K562 (cell line): ENCODE results near the gene HAPLN1. TPM values are rescaled to one million over a fixed set of nuclear protein-coding genes. Genes with fewer than 3 reads are reported as not detected.

Experiments used
- ATAC-seq: fragments of 200-7000 bp; cut with Tn5 transposase; 3 replicates; pipeline ENCODE4 v1.9.1; 2020; ENCODE audit warnings: moderate library complexity
- BruUV-seq: library from RNA; stranded (reverse); fragments of 400-500 nt; replicated peaks from 2 replicates; lab custom pipeline; 2021; lab: Mats Ljungman, UMichigan
- CTCF ChIA-PET: fragments of 300-600 bp; formaldehyde crosslinking; extraction: SDS; loops from one replicate; lab custom pipeline; 2021; ENCODE audit warnings: low intra/inter-chr PET ratio; lab: Yijun Ruan, JAX
- POLR2A ChIA-PET: fragments of 300-600, 350-650 bp; sonication (Branson Sonifier 250); formaldehyde crosslinking; extraction: SDS; loops from one replicate; lab custom pipeline; 2021; ENCODE audit warnings: antibody characterized with exemption, inconsistent platforms; lab: Yijun Ruan, JAX
- DNase-seq, 4 experiments: peaks; one replicate each; pipeline versions ENCODE4 v3.0.0 to v3.0.0-alpha.2; 2011 to 2018; ENCODE audit warnings: low spot score in 3 of 4, mixed read lengths in 3 of 4; ENCODE audit errors: extremely low read depth in 1 of 4
- FAIRE-seq: peaks from 2 replicates; lab custom pipeline; 2011; peaks lifted over from hg19 to GRCh38; lab: Jason Lieb, UNC
- H2AFZ ChIP-seq: 2 replicates; pipeline ENCODE4 v1.6.0; 2011; ENCODE audit warnings: low read depth, low read length, control low read depth, inconsistent platforms
- H3K27ac ChIP-seq: fragments of 200-600 bp; 3 replicates; pipeline ENCODE4 v1.8.0; 2011; ENCODE audit warnings: low read depth, mild to moderate bottlenecking, control low read depth, inconsistent platforms, low read length, moderate library complexity, mixed read lengths; ENCODE audit errors: extremely low read depth
- H3K27me3 ChIP-seq, 2 experiments: fragments of 300-600 bp in 1 of 2; 2 replicates in 1 of 2; 3 replicates in 1 of 2; pipeline versions ENCODE4 v1.6.0 to v1.8.0; 2011; ENCODE audit warnings: inconsistent platforms in 2 of 2, low read length in 2 of 2, mild to moderate bottlenecking in 1 of 2, mixed read lengths in 1 of 2, moderate library complexity in 1 of 2; ENCODE audit not compliant: control insufficient read depth in 2 of 2, insufficient read depth in 2 of 2
- H3K36me3 ChIP-seq: fragments of 300-600 bp; 3 replicates; pipeline ENCODE4 v1.8.0; 2011; ENCODE audit warnings: mild to moderate bottlenecking, low read length, inconsistent platforms; ENCODE audit not compliant: control insufficient read depth, insufficient read depth
- H3K4me1 ChIP-seq, 2 experiments: fragments of 200-600 bp in 1 of 2; replicated peaks in 1 of 2; 2 replicates in 1 of 2; 3 replicates in 1 of 2; pipeline versions ENCODE4 v1.5.1 to v1.8.0; 2011; ENCODE audit warnings: inconsistent platforms in 2 of 2, low read length in 2 of 2, mild to moderate bottlenecking in 1 of 2, mixed read lengths in 1 of 2, moderate library complexity in 1 of 2; ENCODE audit not compliant: control insufficient read depth in 2 of 2, insufficient read depth in 2 of 2
- H3K4me2 ChIP-seq: 2 replicates; pipeline ENCODE4 v1.6.1; 2011; ENCODE audit warnings: low read length, control low read depth, inconsistent platforms, mixed read lengths; ENCODE audit not compliant: insufficient read depth
- H3K4me3 ChIP-seq: fragments of 200-600 bp; sonication (generic), shearing (Covaris generic); 2 replicates; pipeline ENCODE4 v1.5.1; 2016; ENCODE audit warnings: control low read depth, inconsistent platforms
- H3K79me2 ChIP-seq: fragments of 200-600 bp; 3 replicates; pipeline ENCODE4 v1.8.0; 2011; ENCODE audit warnings: low read length, inconsistent platforms; ENCODE audit not compliant: control insufficient read depth, insufficient read depth
- H3K9ac ChIP-seq, 2 experiments: 2 replicates each; pipeline versions ENCODE4 v1.6.0 to v1.6.1; 2011; ENCODE audit warnings: low read depth in 2 of 2, low read length in 2 of 2, control low read depth in 1 of 2, inconsistent platforms in 1 of 2, mild to moderate bottlenecking in 1 of 2, mixed read lengths in 1 of 2; ENCODE audit not compliant: insufficient read depth in 1 of 2
- H3K9me1 ChIP-seq: one replicate; pipeline ENCODE4 v1.6.0; 2011; ENCODE audit warnings: inconsistent platforms, mild to moderate bottlenecking, low read length, moderate library complexity; ENCODE audit not compliant: control insufficient read depth, insufficient read depth
- H3K9me3 ChIP-seq: replicated peaks from 2 replicates; pipeline ENCODE4 v1.5.1; 2011; ENCODE audit warnings: low read depth, low read length, inconsistent platforms; ENCODE audit not compliant: control insufficient read depth, insufficient read depth
- H4K20me1 ChIP-seq: replicated peaks from 2 replicates; pipeline ENCODE4 v1.6.1; 2011; ENCODE audit warnings: low read length, inconsistent platforms, mixed read lengths; ENCODE audit not compliant: control insufficient read depth, insufficient read depth
- DMBX1 ChIP-seq: fragments of 250-450 bp; sonication (Bioruptor Pico); IDR thresholded peaks from 2 replicates; pipeline ENCODE4 v1.8.0; 2022; ENCODE audit warnings: inconsistent platforms, mild to moderate bottlenecking, moderate library complexity, borderline replicate concordance
- ELF2 ChIP-seq: fragments of 250-450 bp; sonication (Bioruptor Pico); IDR thresholded peaks from 2 replicates; pipeline ENCODE4 v1.5.0; 2021; ENCODE audit warnings: mild to moderate bottlenecking
- ESRRB ChIP-seq: fragments of 250-450 bp; sonication (Bioruptor Pico); IDR thresholded peaks from 2 replicates; pipeline ENCODE4 v1.5.0; 2020; ENCODE audit warnings: mild to moderate bottlenecking, moderate library complexity, borderline replicate concordance
- FOXM1 ChIP-seq, 2 experiments: fragments of 450-650 bp in 1 of 2; sonication (generic) in 1 of 2; formaldehyde crosslinking in 1 of 2; IDR thresholded peaks; 2 replicates each; pipeline versions ENCODE4 v1.6.1 to v1.9.0; 2017 to 2022; ENCODE audit warnings: low read depth in 2 of 2, mild to moderate bottlenecking in 2 of 2, missing genetic modification reagents in 1 of 2, moderate library complexity in 1 of 2
- MCM7 ChIP-seq, 2 experiments: fragments of 450-650 bp; IDR thresholded peaks; 2 replicates each; pipeline ENCODE4 v1.6.1; 2016 to 2018
- RBM34 ChIP-seq: fragments of 200-400 bp; formaldehyde crosslinking; IDR thresholded peaks from 2 replicates; pipeline ENCODE4 v1.6.1; 2018; ENCODE audit warnings: low read length, borderline replicate concordance; ENCODE audit not compliant: insufficient read depth
- WHSC1 ChIP-seq: IDR thresholded peaks from one replicate; pipeline ENCODE4 v1.6.1; 2012; ENCODE audit warnings: low read length, control low read depth, inconsistent platforms
- ZNF212 ChIP-seq: fragments of 450-650 bp; formaldehyde crosslinking; IDR thresholded peaks from 2 replicates; pipeline ENCODE4 v1.4.0; 2020; ENCODE audit warnings: mild to moderate bottlenecking
- WGBS: fragments of 100-300 bp; shearing (Covaris generic); methylation state at CpG from one replicate; pipeline ENCODE4 v1.1.6; 2016; ENCODE audit warnings: low coverage, mixed read lengths; ENCODE audit not compliant: insufficient coverage; ENCODE audit errors: missing lambda C conversion rate; 5-methylcytosine and 5-hydroxymethylcytosine counted together
- in situ Hi-C: fragments of 300-500 bp; cut with MboI; formaldehyde crosslinking; loops from 4 replicates; pipeline ENCODE4 v1.15.0; 2018; ENCODE audit warnings: inconsistent platforms, mixed read lengths
- intact Hi-C: fragments of 100-400 bp; cut with micrococcal nuclease; formaldehyde crosslinking; loops from 2 replicates; pipeline ENCODE4 v1.14.2; 2022
- polyA plus RNA-seq, 8 experiments: library from polyadenylated mRNA; depleted of rRNA in 4 of 8; stranded (reverse) in 5 of 8; unstranded in 3 of 8; fragments of >200 nt; fragmentation: Nextera tagmentation in 2 of 8; fragmentation: Illumina TruSeq in 1 of 8; extraction: Ambion mirVana in 2 of 8; extraction: Trizol in 1 of 8; gene quantifications; 2 replicates each; pipeline versions ENCODE4 v1.2.1 to v1.2.3, GENCODE V29; 2011 to 2014; ENCODE audit warnings: inconsistent platforms in 1 of 8, missing spikeins in 1 of 8
- total RNA-seq, 7 experiments: library from RNA; depleted of rRNA in 6 of 7; stranded (reverse); fragments of >200 nt in 6 of 7; fragmentation: Illumina TruSeq in 2 of 7; extraction: Trizol in 2 of 7; gene quantifications; 2 replicates each; pipeline versions ENCODE4 v1.2.1 to v1.2.3, GENCODE V29; 2011 to 2021; ENCODE audit warnings: low replicate concordance in 1 of 7
- TF ChIP-seq, protein P1 (sequence below): fragments of 450-650 bp; IDR thresholded peaks from 2 replicates; pipeline ENCODE4 v1.6.1; 2016; ENCODE audit warnings: low read depth
- TF ChIP-seq, protein P2 (sequence below): fragments of 450-650 bp; formaldehyde crosslinking; IDR thresholded peaks from 2 replicates; pipeline ENCODE4 v1.4.0; 2020; ENCODE audit warnings: mild to moderate bottlenecking, moderate library complexity
- TF ChIP-seq, protein P3 (sequence below): sonication (generic); formaldehyde crosslinking; IDR thresholded peaks from 2 replicates; pipeline ENCODE4 v1.8.0; 2023; ENCODE audit warnings: mild to moderate bottlenecking, missing genetic modification reagents

Gene HAPLN1
- total and polyA plus RNA-seq, 9 of the 15 experiments (the other 6 are each of a cell fraction or from before 2014, with no cell fraction given), result not detected

DNA sequence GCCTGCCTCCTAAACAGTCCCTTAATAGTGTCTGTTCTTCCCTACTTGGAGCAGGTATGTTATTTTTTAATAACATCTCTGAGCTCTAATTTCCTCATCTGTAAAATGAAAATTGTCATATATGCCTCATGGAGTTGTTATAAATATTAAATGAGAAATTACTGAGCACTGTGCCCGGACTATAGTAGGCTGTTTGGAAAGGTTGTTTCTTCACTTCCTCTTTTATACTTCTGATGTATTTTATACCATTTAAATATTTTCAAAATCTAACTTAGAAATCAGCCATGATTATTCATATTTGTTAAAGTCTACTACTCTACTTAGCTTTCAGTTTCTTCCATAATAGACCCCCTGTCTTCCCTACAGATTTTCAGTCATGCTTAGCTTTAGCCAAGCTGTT is 30.5 kb upstream of the HAPLN1 start:
- Histone ChIP-seq H2AFZ (no peak overlapping the region), H3K4me2 (no peak overlapping the region), H3K27ac (no peak overlapping the region), H3K4me1 (no peaks in the 10 kb centered on the region), H3K79me2 (no peaks in the 10 kb centered on the region), H3K36me3 (no peaks in the 10 kb centered on the region), H3K27me3 (no peaks in the 10 kb centered on the region), H3K9ac (no peak overlapping the region), H4K20me1 (no peaks in the 10 kb centered on the region), H3K9me1 (no peaks in the 10 kb centered on the region), H3K4me3 (no peak overlapping the region), H3K9me3 (no peaks in the 10 kb centered on the region)
- FAIRE-seq (no peak), ATAC-seq (no peak), DNase-seq (no peak)
- ChIA-PET CTCF (no interaction called here), POLR2A (no interaction called here)
- WGBS, result 0% methylated on average over 1 of the region's 1 CpG
- BruUV-seq, result no TSS peak
- intact Hi-C loops (no loop called here), in situ Hi-C loops (no loop called here)
- TF ChIP-seq ESRRB (CRISPR knock-in tag) (no peak), ZNF212 (CRISPR knock-in tag) (no peak), FOXM1 (IDR thresholded peaks at IDR 0.05; ENCODE audit: low read depth) (no peak), FOXM1 (CRISPR knock-in tag; IDR thresholded peaks at IDR 0.05; ENCODE audit: low read depth) (no peak), RBM34 (no peak), MCM7 (IDR thresholded peaks at IDR 0.05) (no peak), WHSC1 (no peak), DMBX1 (CRISPR knock-in tag) (no peak), ELF2 (CRISPR knock-in tag) (no peak)
- TF ChIP-seq, protein P1, sequence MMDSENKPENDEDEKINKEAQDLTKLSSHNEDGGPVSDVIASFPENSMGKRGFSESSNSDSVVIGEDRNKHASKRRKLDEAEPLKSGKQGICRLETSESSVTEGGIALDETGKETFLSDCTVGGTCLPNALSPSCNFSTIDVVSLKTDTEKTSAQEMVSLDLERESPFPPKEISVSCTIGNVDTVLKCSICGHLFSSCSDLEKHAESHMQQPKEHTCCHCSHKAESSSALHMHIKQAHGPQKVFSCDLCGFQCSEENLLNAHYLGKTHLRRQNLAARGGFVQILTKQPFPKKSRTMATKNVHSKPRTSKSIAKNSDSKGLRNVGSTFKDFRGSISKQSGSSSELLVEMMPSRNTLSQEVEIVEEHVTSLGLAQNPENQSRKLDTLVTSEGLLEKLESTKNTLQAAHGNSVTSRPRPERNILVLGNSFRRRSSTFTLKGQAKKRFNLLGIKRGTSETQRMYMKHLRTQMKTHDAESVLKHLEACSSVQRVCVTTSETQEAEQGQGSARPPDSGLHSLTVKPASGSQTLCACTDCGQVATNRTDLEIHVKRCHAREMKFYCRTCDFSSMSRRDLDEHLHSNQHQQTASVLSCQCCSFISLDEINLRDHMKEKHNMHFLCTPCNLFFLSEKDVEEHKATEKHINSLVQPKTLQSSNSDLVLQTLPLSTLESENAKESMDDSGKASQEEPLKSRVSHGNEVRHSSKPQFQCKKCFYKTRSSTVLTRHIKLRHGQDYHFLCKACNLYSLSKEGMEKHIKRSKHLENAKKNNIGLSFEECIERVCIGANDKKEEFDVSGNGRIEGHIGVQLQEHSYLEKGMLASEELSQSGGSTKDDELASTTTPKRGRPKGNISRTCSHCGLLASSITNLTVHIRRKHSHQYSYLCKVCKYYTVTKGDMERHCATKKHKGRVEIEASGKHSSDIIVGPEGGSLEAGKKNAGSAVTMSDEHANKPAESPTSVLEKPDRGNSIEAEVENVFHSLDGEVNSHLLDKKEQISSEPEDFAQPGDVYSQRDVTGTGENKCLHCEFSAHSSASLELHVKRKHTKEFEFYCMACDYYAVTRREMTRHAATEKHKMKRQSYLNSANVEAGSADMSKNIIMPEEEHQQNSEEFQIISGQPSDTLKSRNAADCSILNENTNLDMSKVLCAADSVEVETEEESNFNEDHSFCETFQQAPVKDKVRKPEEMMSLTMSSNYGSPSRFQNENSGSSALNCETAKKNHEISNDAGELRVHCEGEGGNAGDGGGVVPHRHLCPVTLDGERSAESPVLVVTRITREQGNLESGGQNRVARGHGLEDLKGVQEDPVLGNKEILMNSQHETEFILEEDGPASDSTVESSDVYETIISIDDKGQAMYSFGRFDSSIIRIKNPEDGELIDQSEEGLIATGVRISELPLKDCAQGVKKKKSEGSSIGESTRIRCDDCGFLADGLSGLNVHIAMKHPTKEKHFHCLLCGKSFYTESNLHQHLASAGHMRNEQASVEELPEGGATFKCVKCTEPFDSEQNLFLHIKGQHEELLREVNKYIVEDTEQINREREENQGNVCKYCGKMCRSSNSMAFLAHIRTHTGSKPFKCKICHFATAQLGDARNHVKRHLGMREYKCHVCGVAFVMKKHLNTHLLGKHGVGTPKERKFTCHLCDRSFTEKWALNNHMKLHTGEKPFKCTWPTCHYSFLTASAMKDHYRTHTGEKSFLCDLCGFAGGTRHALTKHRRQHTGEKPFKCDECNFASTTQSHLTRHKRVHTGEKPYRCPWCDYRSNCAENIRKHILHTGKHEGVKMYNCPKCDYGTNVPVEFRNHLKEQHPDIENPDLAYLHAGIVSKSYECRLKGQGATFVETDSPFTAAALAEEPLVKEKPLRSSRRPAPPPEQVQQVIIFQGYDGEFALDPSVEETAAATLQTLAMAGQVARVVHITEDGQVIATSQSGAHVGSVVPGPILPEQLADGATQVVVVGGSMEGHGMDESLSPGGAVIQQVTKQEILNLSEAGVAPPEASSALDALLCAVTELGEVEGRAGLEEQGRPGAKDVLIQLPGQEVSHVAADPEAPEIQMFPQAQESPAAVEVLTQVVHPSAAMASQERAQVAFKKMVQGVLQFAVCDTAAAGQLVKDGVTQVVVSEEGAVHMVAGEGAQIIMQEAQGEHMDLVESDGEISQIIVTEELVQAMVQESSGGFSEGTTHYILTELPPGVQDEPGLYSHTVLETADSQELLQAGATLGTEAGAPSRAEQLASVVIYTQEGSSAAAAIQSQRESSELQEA, result no peak
- TF ChIP-seq, protein P2, sequence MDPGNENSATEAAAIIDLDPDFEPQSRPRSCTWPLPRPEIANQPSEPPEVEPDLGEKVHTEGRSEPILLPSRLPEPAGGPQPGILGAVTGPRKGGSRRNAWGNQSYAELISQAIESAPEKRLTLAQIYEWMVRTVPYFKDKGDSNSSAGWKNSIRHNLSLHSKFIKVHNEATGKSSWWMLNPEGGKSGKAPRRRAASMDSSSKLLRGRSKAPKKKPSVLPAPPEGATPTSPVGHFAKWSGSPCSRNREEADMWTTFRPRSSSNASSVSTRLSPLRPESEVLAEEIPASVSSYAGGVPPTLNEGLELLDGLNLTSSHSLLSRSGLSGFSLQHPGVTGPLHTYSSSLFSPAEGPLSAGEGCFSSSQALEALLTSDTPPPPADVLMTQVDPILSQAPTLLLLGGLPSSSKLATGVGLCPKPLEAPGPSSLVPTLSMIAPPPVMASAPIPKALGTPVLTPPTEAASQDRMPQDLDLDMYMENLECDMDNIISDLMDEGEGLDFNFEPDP, result no peak
- TF ChIP-seq, protein P3, sequence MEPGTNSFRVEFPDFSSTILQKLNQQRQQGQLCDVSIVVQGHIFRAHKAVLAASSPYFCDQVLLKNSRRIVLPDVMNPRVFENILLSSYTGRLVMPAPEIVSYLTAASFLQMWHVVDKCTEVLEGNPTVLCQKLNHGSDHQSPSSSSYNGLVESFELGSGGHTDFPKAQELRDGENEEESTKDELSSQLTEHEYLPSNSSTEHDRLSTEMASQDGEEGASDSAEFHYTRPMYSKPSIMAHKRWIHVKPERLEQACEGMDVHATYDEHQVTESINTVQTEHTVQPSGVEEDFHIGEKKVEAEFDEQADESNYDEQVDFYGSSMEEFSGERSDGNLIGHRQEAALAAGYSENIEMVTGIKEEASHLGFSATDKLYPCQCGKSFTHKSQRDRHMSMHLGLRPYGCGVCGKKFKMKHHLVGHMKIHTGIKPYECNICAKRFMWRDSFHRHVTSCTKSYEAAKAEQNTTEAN (CRISPR knock-in tag), result no peak
